GM13976 (cell line): ENCODE results near the gene PEX6.

ENCODE experiments used
- DNase-seq: peaks from one replicate; pipeline ENCODE4 v3.0.0; 2012; ENCODE audit warnings: low spot score
- in situ Hi-C: fragments of 300-500 bp; cut with MboI; formaldehyde crosslinking; loops from one replicate; pipeline ENCODE4 v1.12.0; 2022; ENCODE audit warnings: low sequenced_read_pairs, mixed read lengths, inconsistent platforms; ENCODE audit not compliant: unreplicated experiment
- TF ChIP-seq, protein P1 (sequence below): IDR thresholded peaks from 2 replicates; pipeline ENCODE4 v1.5.1; 2012; ENCODE audit warnings: borderline replicate concordance, mild to moderate bottlenecking; ENCODE audit not compliant: insufficient read depth; ENCODE audit errors: extremely low read depth, missing control alignments, control extremely low read depth

The PEX6 gene

DNA sequence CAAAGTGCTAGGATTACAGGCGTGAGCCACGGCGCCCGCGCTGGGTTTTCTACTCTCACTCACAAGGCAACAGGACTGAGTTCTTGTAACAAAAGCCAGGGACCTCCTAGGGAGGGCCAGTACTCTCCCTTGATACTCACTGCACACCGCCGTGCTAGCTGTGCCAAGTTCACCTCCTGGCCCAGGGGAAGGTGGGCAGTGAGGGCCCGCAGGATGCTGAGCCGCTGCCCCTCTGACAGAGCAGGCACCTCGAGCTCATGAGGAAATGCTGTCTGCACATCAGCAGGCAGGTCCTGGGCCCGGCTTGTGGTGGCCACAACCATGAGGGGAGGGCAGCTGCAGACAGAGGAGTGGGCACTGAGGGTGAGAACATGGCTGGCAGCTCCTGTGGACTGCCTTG is 11.8 kb downstream of the PEX6 start:
- TF ChIP-seq, protein P1, sequence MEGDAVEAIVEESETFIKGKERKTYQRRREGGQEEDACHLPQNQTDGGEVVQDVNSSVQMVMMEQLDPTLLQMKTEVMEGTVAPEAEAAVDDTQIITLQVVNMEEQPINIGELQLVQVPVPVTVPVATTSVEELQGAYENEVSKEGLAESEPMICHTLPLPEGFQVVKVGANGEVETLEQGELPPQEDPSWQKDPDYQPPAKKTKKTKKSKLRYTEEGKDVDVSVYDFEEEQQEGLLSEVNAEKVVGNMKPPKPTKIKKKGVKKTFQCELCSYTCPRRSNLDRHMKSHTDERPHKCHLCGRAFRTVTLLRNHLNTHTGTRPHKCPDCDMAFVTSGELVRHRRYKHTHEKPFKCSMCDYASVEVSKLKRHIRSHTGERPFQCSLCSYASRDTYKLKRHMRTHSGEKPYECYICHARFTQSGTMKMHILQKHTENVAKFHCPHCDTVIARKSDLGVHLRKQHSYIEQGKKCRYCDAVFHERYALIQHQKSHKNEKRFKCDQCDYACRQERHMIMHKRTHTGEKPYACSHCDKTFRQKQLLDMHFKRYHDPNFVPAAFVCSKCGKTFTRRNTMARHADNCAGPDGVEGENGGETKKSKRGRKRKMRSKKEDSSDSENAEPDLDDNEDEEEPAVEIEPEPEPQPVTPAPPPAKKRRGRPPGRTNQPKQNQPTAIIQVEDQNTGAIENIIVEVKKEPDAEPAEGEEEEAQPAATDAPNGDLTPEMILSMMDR, result no peak
- DNase-seq, result no peak
- in situ Hi-C loops, result no loop called here

DNA sequence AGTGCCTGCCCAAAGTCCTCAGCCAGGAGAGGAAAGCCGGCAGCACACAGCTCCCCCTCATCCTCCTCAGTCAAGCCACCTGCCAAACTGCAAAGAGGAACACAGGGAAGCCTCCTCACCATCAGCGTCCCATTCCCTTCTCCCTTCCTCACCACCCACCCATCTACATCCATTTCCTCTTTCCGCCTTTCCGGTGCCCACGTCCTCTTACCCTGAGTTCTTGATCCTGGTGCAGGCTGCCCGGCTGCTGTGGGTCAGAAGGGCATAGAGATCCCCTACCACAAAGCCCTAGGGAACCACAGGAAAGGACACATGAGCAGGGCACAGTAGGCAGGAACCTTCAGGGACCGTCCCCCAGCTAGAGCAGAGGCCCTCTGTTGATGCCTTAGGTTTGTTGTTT is 12.4 kb downstream of the PEX6 start:
- no peak for DNase-seq
- TF ChIP-seq, protein P1, result no peak
- in situ Hi-C loops, result no loop called here

DNA sequence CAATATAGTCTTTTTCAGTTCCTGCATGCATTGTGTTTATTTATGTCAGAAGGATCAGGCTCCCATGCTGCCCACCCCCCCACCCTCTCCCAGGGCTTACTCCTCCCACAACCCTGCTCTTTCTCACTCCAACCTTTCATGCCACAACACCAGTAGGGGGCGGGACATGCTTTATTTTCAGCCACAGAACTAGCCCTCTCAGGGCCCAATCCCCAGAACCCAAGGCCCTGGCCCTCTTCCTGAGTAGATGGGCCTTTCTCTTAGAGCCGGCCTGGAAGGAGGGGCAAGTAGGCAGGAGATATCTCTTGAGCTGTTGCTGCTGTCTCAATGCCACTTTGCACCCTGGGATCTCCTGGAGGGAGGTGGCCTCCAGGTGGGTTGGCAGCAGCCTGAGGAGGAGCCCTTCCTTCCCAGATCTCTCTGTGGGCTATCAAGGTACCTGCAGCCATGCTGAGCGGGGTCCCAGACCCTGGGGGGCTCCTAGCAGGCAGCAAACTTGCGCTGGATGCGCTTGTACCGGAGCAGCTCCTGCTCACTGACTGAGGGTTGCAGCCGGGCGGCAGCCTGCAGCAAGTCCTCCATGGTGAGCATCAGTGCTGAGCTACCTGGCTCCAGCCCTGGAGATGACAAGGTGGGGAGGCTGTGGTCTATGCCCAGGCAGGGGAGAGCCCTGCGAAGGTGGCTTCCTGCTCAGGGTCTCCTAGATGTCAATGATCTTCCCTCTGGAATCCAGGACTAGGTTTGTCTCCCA is 15.0 kb downstream of the PEX6 start:
- TF ChIP-seq, protein P1, result peak; percentile 22
- in situ Hi-C loops, result no loop called here
- peak; percentile 60 for DNase-seq

DNA sequence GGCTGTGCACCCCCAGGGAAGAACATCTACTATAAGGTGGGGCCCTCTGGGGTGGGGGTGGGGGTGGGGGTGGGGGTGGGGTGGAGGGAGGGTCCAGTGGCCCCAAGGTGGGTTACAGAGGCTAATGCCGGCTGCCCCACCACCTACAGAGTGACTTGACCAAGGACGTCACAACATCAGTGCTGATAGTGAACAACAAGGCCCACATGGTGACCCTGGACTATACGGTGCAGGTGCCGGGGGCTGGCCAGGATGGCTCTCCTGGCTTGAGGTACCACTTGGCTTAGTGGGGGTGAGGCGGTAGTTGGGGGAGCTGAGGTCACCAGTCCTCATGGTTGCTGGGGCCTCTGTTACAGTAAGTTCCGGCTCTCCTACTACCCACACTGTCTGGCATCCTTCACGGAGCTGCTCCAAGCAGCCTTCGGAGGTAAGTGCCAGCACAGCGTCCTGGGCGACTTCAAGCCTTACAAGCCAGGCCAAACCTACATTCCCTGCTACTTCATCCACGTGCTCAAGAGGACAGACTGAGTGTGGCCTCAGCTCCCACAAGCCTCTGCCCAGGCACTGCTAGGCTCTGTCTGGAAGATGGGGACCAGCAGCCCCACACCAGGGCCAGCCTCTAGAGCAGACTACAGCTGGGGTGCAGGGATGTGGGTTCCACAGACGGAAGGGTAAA is 15.7 kb downstream of the PEX6 start:
- TF ChIP-seq, protein P1, result no peak
- DNase-seq, result no peak
- in situ Hi-C loops, result no loop called here

DNA sequence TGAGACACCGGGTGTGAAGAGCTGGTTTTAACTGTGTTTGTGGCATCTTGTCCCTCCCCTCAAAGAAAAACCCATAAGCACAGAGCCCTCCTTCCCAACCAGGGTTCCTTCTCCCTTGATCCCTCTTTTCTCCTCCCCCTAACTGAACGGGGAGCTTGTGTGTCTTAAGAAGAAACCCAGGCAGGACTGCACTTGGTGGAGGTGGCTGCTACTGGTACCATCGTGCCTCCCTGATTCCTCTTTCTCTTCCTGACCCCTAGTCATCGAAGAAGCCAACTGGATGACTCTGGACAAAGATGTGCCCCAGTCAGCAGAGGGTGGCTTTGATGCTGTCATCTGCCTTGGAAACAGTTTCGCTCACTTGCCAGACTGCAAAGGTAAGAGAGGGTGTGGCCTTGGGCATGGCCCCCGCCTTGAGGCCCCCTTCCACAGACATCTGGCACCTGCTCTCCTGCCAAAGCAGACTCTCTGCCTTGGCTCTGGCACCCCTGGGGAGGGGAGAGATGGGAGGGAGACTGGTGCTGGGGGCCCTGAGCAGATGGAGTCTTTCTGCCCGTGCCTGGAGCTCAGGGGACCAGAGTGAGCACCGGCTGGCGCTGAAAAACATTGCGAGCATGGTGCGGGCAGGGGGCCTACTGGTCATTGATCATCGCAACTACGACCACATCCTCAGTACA is 16.3 kb downstream of the PEX6 start:
- DNase-seq, result no peak
- TF ChIP-seq, protein P1, result no peak
- in situ Hi-C loops, result no loop called here

DNA sequence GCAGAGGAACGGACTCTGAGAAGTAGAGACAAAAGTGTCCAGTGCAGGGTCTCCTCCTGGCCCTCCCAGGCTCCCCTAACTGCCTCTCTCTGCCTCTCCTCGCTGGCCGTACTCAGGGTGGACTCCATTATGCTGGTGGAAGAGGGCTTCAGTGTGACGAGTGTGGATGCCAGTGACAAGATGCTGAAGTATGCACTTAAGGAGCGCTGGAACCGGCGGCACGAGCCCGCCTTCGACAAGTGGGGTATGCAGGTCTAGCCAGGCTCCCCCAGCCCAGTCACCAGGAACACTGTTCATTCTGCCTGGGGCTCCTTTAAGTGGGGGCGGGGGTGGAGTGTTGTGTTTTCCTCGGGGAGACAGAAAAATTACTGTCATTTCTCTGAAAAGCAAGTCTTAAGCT is 16.9 kb downstream of the PEX6 start:
- TF ChIP-seq, protein P1, result no peak
- no peak for DNase-seq
- in situ Hi-C loops, result no loop called here
